ENCODE measurements around the gene PPP4R3B.

GRCh38 chr2:55649211-55649610 is 31.8 kb upstream of the PPP4R3B start:
- no peak for TF ChIP-seq CTCF (conservative IDR thresholded peaks at IDR 0.05; ENCODE audit: low read length)
- TF ChIP-seq EZH2phosphoT487 (IDR thresholded peaks at IDR 0.05; ENCODE audit: borderline replicate concordance): no peak
